NCI-H2171 (cell line): ENCODE results near the gene DCHS1.
A peak's percentile ranks its signal among the peaks of the same experiment; 100 is the strongest.

Experiments
- DNase-seq: peaks from one replicate; lab custom pipeline; 2025; lab: John Stamatoyannopoulos, UW

The DCHS1 gene

DNA sequence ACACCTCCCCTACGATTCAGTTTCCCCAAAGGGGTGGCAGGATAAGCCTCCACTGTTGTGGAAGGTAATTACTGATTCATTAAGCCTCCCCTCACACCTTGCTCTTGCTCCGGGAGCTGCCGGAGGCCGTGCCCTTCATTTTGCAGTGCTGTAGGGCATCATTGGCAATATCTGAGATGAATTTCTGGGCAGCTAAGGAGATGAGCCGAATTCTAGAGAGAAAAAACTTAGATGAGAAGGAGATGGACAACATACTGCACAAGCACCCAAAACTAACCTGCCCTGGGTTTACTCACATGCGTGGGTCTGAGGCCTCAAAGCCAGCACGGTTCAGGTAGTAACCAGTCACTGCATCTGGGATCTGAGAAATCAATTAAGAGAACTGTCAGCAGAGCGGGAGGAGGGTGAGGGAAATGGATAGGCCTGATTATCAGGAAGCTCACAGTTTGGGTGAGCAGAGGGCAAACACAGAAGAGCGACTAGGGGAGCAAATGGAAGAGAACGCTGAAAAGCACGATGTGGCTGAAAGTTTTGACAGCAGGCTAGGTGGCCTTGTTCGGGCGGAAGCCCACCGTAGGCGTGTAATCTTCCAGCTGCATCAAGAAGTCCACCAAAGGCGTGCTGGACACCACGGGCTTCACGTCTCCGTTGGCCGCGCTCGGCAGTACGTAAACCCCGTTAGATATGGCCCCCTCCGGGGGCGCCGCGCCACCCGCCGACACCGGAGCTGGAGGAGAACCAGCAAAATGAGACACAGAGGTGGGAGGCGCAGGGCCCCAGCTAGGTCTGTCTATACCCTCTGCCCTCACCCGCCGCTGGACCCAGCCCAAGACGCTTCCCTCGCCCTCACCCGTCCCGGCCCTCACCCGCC, 44.3 kb downstream of the DCHS1 start:
- DNase-seq = no peak

DNA sequence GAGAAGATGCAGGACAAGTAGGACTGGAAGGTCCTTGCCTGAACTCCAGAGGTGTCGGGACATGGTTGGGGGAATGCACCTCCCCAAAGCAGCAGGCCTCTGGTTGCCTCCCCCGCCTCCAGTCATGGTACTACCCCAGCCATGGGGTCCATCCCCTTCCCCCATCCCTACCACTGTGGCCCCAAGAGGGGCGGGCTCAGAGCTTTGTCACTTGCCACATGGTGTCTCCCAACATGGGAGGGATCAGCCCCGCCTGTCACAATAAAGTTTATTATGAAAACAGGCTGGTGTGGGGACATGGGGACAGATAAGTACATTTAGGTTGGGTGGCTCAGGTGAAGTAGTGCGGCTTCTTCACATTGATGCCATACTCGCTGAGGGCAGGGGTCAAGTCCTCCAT, 45.0 kb downstream of the DCHS1 start:
- no peak for DNase-seq

GRCh38 chr11:6609502-6610015, 46.0 kb downstream of the DCHS1 start:
- DNase-seq = no peak

DNA sequence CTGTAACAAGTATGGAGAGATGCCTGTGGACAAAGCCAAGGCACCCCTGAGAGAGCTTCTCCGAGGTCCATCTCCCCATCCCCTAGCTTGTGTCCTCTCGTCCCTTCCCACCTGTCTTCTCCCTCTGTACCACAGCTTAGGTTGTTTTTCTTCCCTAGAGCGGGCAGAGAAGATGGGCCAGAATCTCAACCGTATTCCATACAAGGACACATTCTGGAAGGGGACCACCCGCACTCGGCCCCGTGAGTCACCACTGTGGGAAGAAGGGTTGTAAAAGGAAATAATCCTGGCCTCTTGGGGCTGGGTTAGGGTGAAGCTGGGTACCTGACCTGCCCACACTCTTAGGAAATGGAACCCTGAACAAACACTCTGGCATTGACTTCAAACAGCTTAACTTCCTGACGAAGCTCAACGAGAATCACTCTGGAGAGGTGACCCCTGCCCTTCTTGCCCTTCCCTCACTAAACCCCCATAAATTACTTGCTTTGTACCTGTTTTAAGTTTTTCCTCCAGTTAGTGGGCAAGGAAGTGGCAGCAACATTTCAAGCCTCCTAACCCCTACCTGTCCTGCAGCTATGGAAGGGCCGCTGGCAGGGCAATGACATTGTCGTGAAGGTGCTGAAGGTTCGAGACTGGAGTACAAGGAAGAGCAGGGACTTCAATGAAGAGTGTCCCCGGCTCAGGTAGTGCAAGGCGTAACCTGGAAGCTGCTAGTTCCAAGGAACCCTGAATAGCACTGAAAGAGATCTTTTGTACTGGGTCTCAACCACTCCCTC, 46.7 kb downstream of the DCHS1 start:
- DNase-seq = no peak

- no peak for DNase-seq
Measured at GRCh38 chr11:6608011-6608410, 47.6 kb downstream of the DCHS1 start.

GRCh38 chr11:6607190-6607795, 48.3 kb downstream of the DCHS1 start:
- no peak for DNase-seq

GRCh38 chr11:6606471-6607189, 49.0 kb downstream of the DCHS1 start:
- no peak for DNase-seq

GRCh38 chr11:6604790-6605189, 50.8 kb downstream of the DCHS1 start:
- DNase-seq = no peak

DNA sequence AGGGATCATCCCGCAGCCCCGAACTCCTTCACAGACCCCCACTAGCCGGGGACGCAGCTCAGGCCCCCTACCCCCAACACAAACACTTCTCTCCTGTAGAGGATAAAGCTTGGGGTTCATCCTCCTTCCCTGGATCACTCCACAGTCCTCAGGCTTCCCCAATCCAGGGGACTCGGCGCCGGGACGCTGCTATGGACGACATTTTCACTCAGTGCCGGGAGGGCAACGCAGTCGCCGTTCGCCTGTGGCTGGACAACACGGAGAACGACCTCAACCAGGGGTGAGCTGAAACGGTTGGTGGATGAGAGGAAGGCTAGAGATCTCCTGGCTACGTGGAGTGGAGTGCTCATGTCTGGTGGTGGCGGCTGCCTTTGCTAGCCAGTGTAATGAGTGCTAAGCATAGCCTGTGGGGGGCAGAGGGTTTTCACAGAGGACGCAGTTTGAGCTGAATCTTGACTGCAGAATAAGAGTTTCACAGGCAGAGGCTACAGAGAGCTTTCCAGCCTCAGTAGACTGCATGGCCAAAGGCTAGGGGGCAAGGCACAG, 51.5 kb downstream of the DCHS1 start:
- no peak for DNase-seq

- DNase-seq = peak; percentile 46
Measured at GRCh38 chr11:6603287-6604080, 52.1 kb downstream of the DCHS1 start, which contains the start of the genes ILK and RRP8. Gene ILK (plus strand): TSS chr11:6603774. CDS start chr11:6604272, 498 bp downstream. Gene RRP8 (minus strand): TSS chr11:6603616. CDS start chr11:6603502, 114 bp downstream.

GRCh38 chr11:6602096-6602940, 53.3 kb downstream of the DCHS1 start:
- DNase-seq = no peak

DNA sequence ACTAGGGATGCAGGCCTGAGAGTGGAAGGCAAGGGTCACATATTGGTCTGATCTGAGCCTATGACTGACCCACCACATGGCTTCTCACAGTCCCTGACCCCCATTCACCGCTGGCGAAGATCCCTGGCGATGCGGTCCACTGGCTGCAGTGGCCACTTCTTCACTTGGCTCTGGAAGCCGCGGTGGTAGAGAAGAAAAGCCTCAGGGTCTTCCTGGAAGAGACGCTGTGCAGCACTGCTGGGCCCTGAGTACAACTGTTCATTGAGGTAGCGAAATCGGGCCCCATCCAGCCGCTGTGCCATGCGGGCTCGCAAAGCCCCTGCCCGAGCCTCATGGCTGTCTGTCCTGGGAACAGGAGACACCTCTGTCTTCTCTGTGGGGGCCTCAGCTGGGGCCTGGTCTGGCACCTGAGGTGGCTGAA, 54.6 kb downstream of the DCHS1 start:
- no peak for DNase-seq

DNA sequence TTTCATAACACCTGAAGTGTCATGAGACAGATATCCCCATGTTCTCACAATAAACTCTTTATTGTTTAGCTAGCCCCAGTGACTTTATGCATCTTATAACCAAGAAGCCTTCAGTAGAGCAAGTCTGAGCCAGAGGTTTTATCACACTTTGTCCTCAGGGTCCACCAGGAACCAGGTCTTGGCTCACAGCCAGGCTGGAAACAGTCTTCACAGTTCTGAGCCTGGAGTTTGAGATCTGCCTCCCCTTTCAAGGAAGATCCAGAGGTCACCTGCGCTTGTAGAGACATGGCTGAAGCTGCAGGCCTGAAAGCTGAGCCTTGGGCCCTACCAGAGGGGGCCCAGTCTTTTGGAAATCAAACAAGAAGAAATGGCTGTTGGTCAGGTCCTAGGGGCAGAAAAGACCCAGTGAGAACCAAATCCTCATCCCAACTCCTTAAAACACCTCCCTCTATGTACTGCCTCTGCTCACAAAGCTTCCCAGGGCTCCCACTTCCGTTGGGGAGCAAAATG, 55.7 kb downstream of the DCHS1 start:
- DNase-seq = no peak

DNA sequence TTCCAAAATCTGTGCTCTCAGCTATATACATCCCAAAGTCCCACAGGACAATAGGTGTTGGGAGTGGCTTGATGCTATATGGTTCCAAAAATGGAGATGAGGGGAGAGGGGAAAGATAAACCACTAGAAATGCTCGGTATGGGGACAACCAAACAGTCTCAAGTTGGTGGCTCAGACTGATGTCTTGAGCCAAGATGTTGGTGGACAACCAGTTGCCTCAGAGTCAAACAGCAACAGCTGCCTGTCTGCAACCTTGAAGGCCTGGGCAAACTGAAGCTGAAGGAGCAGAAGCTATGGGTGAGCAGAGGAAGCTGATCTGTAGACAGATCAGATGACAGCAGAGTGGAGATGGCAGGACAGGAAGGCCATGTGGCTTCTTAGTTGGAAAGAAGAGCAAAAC, 56.2 kb downstream of the DCHS1 start:
- no peak for DNase-seq

DNA sequence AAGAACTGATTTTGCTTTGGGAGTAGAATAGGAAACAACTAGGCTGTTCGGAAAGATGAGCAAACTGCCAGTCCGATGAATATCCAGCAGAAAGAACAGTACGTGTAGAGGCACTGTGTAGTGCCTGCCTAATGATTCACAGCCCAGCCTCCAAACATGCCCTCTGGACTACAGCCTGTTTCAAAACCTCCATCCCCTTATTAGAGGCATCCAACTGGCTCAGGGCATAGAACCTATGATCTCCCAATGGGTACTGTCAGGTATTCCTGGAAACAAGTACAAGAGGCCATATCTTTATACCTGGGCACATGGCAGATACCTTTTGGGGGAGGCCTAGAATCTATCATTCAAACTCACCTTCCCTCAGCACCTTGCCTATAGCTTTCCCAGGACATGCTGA, 57.1 kb downstream of the DCHS1 start:
- no peak for DNase-seq

- no peak for DNase-seq
Measured at GRCh38 chr11:6596239-6596877, 59.3 kb downstream of the DCHS1 start.

DNA sequence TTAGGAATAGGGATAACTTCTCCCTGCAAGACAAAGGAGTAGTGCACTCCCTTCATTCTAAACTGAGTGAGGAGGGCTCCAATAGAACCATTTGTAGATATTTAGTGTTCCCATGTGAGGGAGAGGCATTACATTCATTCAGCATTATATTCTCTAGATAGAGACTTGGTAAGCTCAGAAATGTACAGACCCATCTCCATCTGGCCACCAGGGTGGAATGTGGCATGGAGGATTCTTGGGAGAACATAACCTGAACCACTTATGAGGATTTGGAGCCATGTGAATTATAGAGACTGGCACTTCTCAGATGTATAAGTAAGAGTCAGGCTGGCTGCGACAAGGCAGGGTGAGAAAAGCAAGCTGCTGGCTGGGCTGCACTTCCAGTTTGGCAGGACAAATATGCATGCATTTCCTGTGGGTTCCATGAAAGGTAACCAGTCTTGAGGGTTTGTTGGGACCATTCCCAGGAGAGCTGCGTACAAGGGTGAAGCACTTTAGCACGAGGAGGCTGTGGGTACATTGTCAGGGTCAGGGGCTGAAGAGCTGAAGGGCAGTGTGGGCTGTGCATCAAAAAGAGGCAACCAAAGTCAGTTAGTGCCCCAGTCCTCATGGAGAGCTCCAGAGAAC, 61.4 kb downstream of the DCHS1 start:
- no peak for DNase-seq

DNA sequence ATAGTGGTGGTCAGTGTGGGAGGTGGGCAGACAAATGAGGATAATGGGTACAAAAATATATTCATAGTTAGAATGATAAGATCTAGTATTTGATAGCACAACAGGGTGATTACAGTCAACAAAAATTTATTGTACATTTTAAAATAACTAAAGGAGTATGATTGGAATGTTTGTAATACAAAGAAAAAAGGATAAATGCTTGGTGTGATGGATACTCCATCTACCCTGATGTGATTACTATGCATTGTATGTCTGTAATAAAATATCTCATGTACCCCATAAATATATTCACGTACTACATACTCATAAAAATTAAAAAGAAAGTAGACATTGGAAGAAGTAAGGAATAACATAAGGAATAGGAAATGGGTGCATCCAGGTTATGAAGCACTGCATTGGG, 67.6 kb downstream of the DCHS1 start:
- no peak for DNase-seq
